ENCODE data around the gene LRP1. TPM values are rescaled to one million over a fixed set of nuclear protein-coding genes. Genes with fewer than 3 reads are reported as not detected.

Gene LRP1
- total and polyA plus RNA-seq, 2 experiments from 2014 or later = 47.8 to 76.8 TPM

- H3K36me3 ChIP-seq (replicated peaks; ENCODE audit: insufficient read depth, low read depth) = no peaks in the 10 kb centered on the region
- no peaks in the 10 kb centered on the region for H4K20me1 ChIP-seq (ENCODE audit: insufficient read depth, poor library complexity, severe bottlenecking)
- no peak overlapping the region for H3K27ac ChIP-seq
- H3K4me3 ChIP-seq = no peak overlapping the region
- WGBS (ENCODE audit: low lambda C conversion rate, missing lambda C conversion rate) = 95% methylated on average over 4 of the region's 4 CpGs
- H3K4me2 ChIP-seq = no peak overlapping the region
- H2AFZ ChIP-seq = no peak overlapping the region
- DNase-seq (ENCODE audit: low spot score) = no peak
- TF ChIP-seq EZH2 (IDR thresholded peaks at IDR 0.05; ENCODE audit: borderline replicate concordance) = no peak
- TF ChIP-seq CTCF (IDR thresholded peaks at IDR 0.05; ENCODE audit: poor library complexity) = no peak
- TF ChIP-seq EZH2phosphoT487 (IDR thresholded peaks at IDR 0.05; ENCODE audit: low read depth, severe bottlenecking, unreplicated experiment) = no peak
- no peaks in the 10 kb centered on the region for H3K9me3 ChIP-seq (ENCODE audit: low read depth)
- no peaks in the 10 kb centered on the region for H3K27me3 ChIP-seq
- no peaks in the 10 kb centered on the region for H3K4me1 ChIP-seq (ENCODE audit: insufficient read depth)
- H3K9me2 ChIP-seq (replicated peaks; ENCODE audit: insufficient read depth) = no peaks in the 10 kb centered on the region
- no peaks in the 10 kb centered on the region for H3K79me2 ChIP-seq
Observed at GRCh38 chr12:57260366-57260765, 132.1 kb downstream of the LRP1 start.

- no peaks in the 10 kb centered on the region for H3K27me3 ChIP-seq
- no peaks in the 10 kb centered on the region for H4K20me1 ChIP-seq (ENCODE audit: insufficient read depth, poor library complexity, severe bottlenecking)
- H2AFZ ChIP-seq = no peak overlapping the region
- no peak for DNase-seq (ENCODE audit: low spot score)
- no peak overlapping the region for H3K27ac ChIP-seq
- H3K36me3 ChIP-seq (replicated peaks; ENCODE audit: insufficient read depth, low read depth) = no peaks in the 10 kb centered on the region
- H3K4me1 ChIP-seq (ENCODE audit: insufficient read depth) = no peaks in the 10 kb centered on the region
- H3K9me3 ChIP-seq (ENCODE audit: low read depth) = no peaks in the 10 kb centered on the region
- H3K9me2 ChIP-seq (replicated peaks; ENCODE audit: insufficient read depth) = no peaks in the 10 kb centered on the region
- 59% methylated on average over 2 of the region's 2 CpGs for WGBS (ENCODE audit: low lambda C conversion rate, missing lambda C conversion rate)
- TF ChIP-seq EZH2phosphoT487 (IDR thresholded peaks at IDR 0.05; ENCODE audit: low read depth, severe bottlenecking, unreplicated experiment) = no peak
- no peak for TF ChIP-seq CTCF (IDR thresholded peaks at IDR 0.05; ENCODE audit: poor library complexity)
- no peak for TF ChIP-seq EZH2 (IDR thresholded peaks at IDR 0.05; ENCODE audit: borderline replicate concordance)
- H3K4me2 ChIP-seq = no peak overlapping the region
- no peak overlapping the region for H3K4me3 ChIP-seq
- H3K79me2 ChIP-seq = no peaks in the 10 kb centered on the region
Observed at GRCh38 chr12:57261428-57261865, 133.2 kb downstream of the LRP1 start.

- Histone ChIP-seq H3K4me1 (ENCODE audit: insufficient read depth) (no peaks in the 10 kb centered on the region), H3K27ac (no peak overlapping the region), H3K4me3 (no peak overlapping the region), H3K9me3 (ENCODE audit: low read depth) (no peaks in the 10 kb centered on the region), H2AFZ (no peak overlapping the region), H4K20me1 (ENCODE audit: insufficient read depth, poor library complexity, severe bottlenecking) (no peaks in the 10 kb centered on the region), H3K36me3 (replicated peaks; ENCODE audit: insufficient read depth, low read depth) (peaks cover 1% of the 10 kb centered on the region), H3K79me2 (no peaks in the 10 kb centered on the region), H3K4me2 (no peak overlapping the region), H3K9me2 (replicated peaks; ENCODE audit: insufficient read depth) (no peaks in the 10 kb centered on the region), H3K27me3 (no peaks in the 10 kb centered on the region)
- DNase-seq (ENCODE audit: low spot score) = no peak
- TF ChIP-seq EZH2 (IDR thresholded peaks at IDR 0.05; ENCODE audit: borderline replicate concordance) = no peak
- TF ChIP-seq EZH2phosphoT487 (IDR thresholded peaks at IDR 0.05; ENCODE audit: low read depth, severe bottlenecking, unreplicated experiment) = no peak
- TF ChIP-seq CTCF (IDR thresholded peaks at IDR 0.05; ENCODE audit: poor library complexity) = no peak
- 95% methylated on average over 3 of the region's 3 CpGs for WGBS (ENCODE audit: low lambda C conversion rate, missing lambda C conversion rate)
Observed at GRCh38 chr12:57262126-57262822, 134.0 kb downstream of the LRP1 start.

MicroRNA genes within 50 kb of the gene (microRNA counts, 767-probe panel; counts per million panel counts)
- microRNA hsa-miR-1228-3p = not detected

Small RNAs within 50 kb of the gene (microRNA-seq; reads per million reads assigned to microRNA genes)
- gene MIR1228 = 11.2 reads per million, percentile 26 among the genes with 10 or more reads in this experiment

Small RNAs within 50 kb of the gene (small RNA-seq; reads per million reads assigned to genes)
- 1.0 reads per million, percentile 72 among the genes with 10 or more reads in this experiment for gene MIR1228

Other genes starting within 250 kb of the LRP1 start
- not detected in 2 replicates for gene SDR9C7, start 194.1 kb upstream of the LRP1 start, total RNA-seq
- gene SDR9C7, start 194.1 kb upstream of the LRP1 start, polyA plus RNA-seq = not detected in 2 replicates
- 1.7 TPM in 2 replicates for gene RDH16, start 170.9 kb upstream of the LRP1 start, total RNA-seq
- 0.58 and 0.64 TPM in 2 replicates for gene RDH16, start 170.9 kb upstream of the LRP1 start, polyA plus RNA-seq
- gene ZBTB39, start 121.9 kb upstream of the LRP1 start, total RNA-seq = 6.4 and 6.5 TPM in 2 replicates
- gene ZBTB39, start 121.9 kb upstream of the LRP1 start, polyA plus RNA-seq = 1.8 and 2.0 TPM in 2 replicates
- 13.0 and 18.1 TPM in 2 replicates for gene TAC3, start 112.0 kb upstream of the LRP1 start, total RNA-seq
- gene TAC3, start 112.0 kb upstream of the LRP1 start, polyA plus RNA-seq = 113 and 167 TPM in 2 replicates
- gene MYO1A, start 78.4 kb upstream of the LRP1 start, total RNA-seq = 28.3 and 29.2 TPM in 2 replicates
- 23.8 and 25.2 TPM in 2 replicates for gene MYO1A, start 78.4 kb upstream of the LRP1 start, polyA plus RNA-seq
- 8.3 and 9.3 TPM in 2 replicates for gene NEMP1, start 49.7 kb upstream of the LRP1 start, total RNA-seq
- 3.0 and 6.2 TPM in 2 replicates for gene NEMP1, start 49.7 kb upstream of the LRP1 start, polyA plus RNA-seq
- gene NAB2, start 39.4 kb upstream of the LRP1 start, total RNA-seq = 21.9 and 24.8 TPM in 2 replicates
- 12.3 and 12.9 TPM in 2 replicates for gene NAB2, start 39.4 kb upstream of the LRP1 start, polyA plus RNA-seq
- gene STAT6, start 17.1 kb upstream of the LRP1 start, total RNA-seq = 76.7 and 78.9 TPM in 2 replicates
- 80.0 and 101 TPM in 2 replicates for gene STAT6, start 17.1 kb upstream of the LRP1 start, polyA plus RNA-seq
- not detected in 2 replicates for gene LRP1-AS, start 19.1 kb downstream of the LRP1 start, total RNA-seq
- 0.59 TPM in 1 of 2 replicates, not detected in the other for gene LRP1-AS, start 19.1 kb downstream of the LRP1 start, polyA plus RNA-seq
- gene NXPH4, start 88.3 kb downstream of the LRP1 start, total RNA-seq = 0.52 and 1.1 TPM in 2 replicates
- gene NXPH4, start 88.3 kb downstream of the LRP1 start, polyA plus RNA-seq = 2.7 and 3.3 TPM in 2 replicates
- 168 and 193 TPM in 2 replicates for gene SHMT2, start 101.2 kb downstream of the LRP1 start, total RNA-seq
- gene SHMT2, start 101.2 kb downstream of the LRP1 start, polyA plus RNA-seq = 85.3 and 126 TPM in 2 replicates
- gene STAC3, start 122.7 kb downstream of the LRP1 start, total RNA-seq = 0.23 and 1.1 TPM in 2 replicates
- gene STAC3, start 122.7 kb downstream of the LRP1 start, polyA plus RNA-seq = 0.49 and 0.83 TPM in 2 replicates